Endothelial cell of umbilical vein (primary cell): ENCODE results near the gene RNF175. TPM values are rescaled to one million over a fixed set of nuclear protein-coding genes. Genes with fewer than 3 reads are reported as not detected.

Experiments
- BruUV-seq: library from RNA; stranded (reverse); fragments of 400-500 nt; replicated peaks from 2 replicates; lab custom pipeline; 2021; lab: Mats Ljungman, UMichigan
- CTCF ChIA-PET: fragments of 300-600, 350-600 bp; sonication (Branson Sonifier 250); formaldehyde crosslinking; loops from one replicate; lab custom pipeline; 2021; ENCODE audit warnings: antibody characterized with exemption, inconsistent platforms; lab: Charles Lee
- POLR2A ChIA-PET: fragments of 300-600, 350-600 bp; sonication (Branson Sonifier 250); formaldehyde crosslinking; loops from one replicate; lab custom pipeline; 2021; ENCODE audit warnings: antibody characterized with exemption, inconsistent platforms; lab: Charles Lee
- DNase-seq: peaks from one replicate; pipeline ENCODE4 v3.0.0-alpha.2; 2011; ENCODE audit warnings: low read depth, low spot score
- FAIRE-seq: peaks from 2 replicates; lab custom pipeline; 2011; peaks lifted over from hg19 to GRCh38; lab: Jason Lieb, UNC
- H2AFZ ChIP-seq: 2 replicates; pipeline ENCODE4 v1.6.0; 2012; ENCODE audit warnings: low read depth, low read length, control low read depth, inconsistent platforms
- H3K27ac ChIP-seq: 2 replicates; pipeline ENCODE4 v1.5.1; 2011; ENCODE audit warnings: low read depth, mild to moderate bottlenecking, control low read depth, low read length, moderate library complexity; ENCODE audit not compliant: insufficient read depth
- H3K27me3 ChIP-seq, 2 experiments: 2 replicates each; pipeline versions ENCODE4 v1.6.0 to v1.6.1; 2011; ENCODE audit warnings: low read length in 2 of 2, mixed read lengths in 1 of 2; ENCODE audit not compliant: control insufficient read depth in 2 of 2, insufficient read depth in 2 of 2
- H3K36me3 ChIP-seq, 2 experiments: 2 replicates in 1 of 2; 3 replicates in 1 of 2; pipeline ENCODE4 v1.5.1; 2011; ENCODE audit warnings: low read length in 2 of 2, mild to moderate bottlenecking in 1 of 2, moderate library complexity in 1 of 2; ENCODE audit not compliant: control insufficient read depth in 2 of 2, insufficient read depth in 2 of 2; ENCODE audit errors: extremely low read depth in 1 of 2
- H3K4me1 ChIP-seq: 3 replicates; pipeline ENCODE4 v1.5.1; 2011; ENCODE audit warnings: mild to moderate bottlenecking, low read length; ENCODE audit not compliant: control insufficient read depth, insufficient read depth; ENCODE audit errors: extremely low read depth
- H3K4me2 ChIP-seq: 2 replicates; pipeline ENCODE4 v1.6.1; 2011; ENCODE audit warnings: low read length, control low read depth, mixed read lengths; ENCODE audit not compliant: insufficient read depth
- H3K4me3 ChIP-seq, 3 experiments: fragments of 200-600 bp in 1 of 3; sonication (generic), shearing (Covaris generic) in 1 of 3; replicated peaks in 1 of 3; 2 replicates each; pipeline ENCODE4 v1.5.1; 2011 to 2016; ENCODE audit warnings: control low read depth in 3 of 3, low read length in 3 of 3, mild to moderate bottlenecking in 2 of 3, inconsistent platforms in 1 of 3, low read depth in 1 of 3, moderate library complexity in 1 of 3; ENCODE audit not compliant: insufficient read depth in 1 of 3
- H3K79me2 ChIP-seq: 2 replicates; pipeline ENCODE4 v1.6.0; 2012; ENCODE audit warnings: low read length, inconsistent platforms; ENCODE audit not compliant: control insufficient read depth, insufficient read depth
- H3K9ac ChIP-seq: replicated peaks from 2 replicates; pipeline ENCODE3; 2011; ENCODE audit warnings: low read length, control low read depth; ENCODE audit not compliant: insufficient read depth; ENCODE audit errors: extremely low read depth
- H3K9me1 ChIP-seq: replicated peaks from 3 replicates; pipeline ENCODE4 v1.6.0; 2011; ENCODE audit warnings: mild to moderate bottlenecking, low read length; ENCODE audit not compliant: control insufficient read depth, insufficient read depth; ENCODE audit errors: extremely low read depth
- H3K9me3 ChIP-seq: replicated peaks from 2 replicates; pipeline ENCODE4 v1.5.1; 2012; ENCODE audit warnings: low read length, inconsistent platforms; ENCODE audit not compliant: control insufficient read depth, insufficient read depth
- H4K20me1 ChIP-seq: replicated peaks from 2 replicates; pipeline ENCODE3; 2011; ENCODE audit warnings: mild to moderate bottlenecking, low read length; ENCODE audit not compliant: control insufficient read depth, insufficient read depth; ENCODE audit errors: extremely low read depth
- EZH2 ChIP-seq: IDR thresholded peaks from 2 replicates; pipeline ENCODE4 v1.6.1; 2012; ENCODE audit warnings: borderline replicate concordance, low read depth, mild to moderate bottlenecking, moderate library complexity, low read length, inconsistent platforms; ENCODE audit not compliant: severe bottlenecking
- FOS ChIP-seq: IDR thresholded peaks from 2 replicates; pipeline ENCODE4 v1.6.1; 2011; ENCODE audit warnings: mild to moderate bottlenecking, low read length, moderate library complexity, borderline replicate concordance; ENCODE audit not compliant: insufficient read depth
- GATA2 ChIP-seq: IDR thresholded peaks from 2 replicates; pipeline ENCODE4 v1.7.0; 2011; ENCODE audit warnings: low read depth, mild to moderate bottlenecking, moderate library complexity, mixed read lengths, low read length; ENCODE audit not compliant: insufficient read length, insufficient read depth
- JUN ChIP-seq: IDR thresholded peaks from 2 replicates; pipeline ENCODE4 v1.6.1; 2011; ENCODE audit warnings: borderline replicate concordance, low read depth; ENCODE audit not compliant: insufficient read length, insufficient read depth
- MYC ChIP-seq: IDR thresholded peaks from one replicate; pipeline ENCODE4 v1.6.1; 2011; ENCODE audit warnings: mild to moderate bottlenecking, low read depth, low read length
- POLR2A ChIP-seq: IDR thresholded peaks from 2 replicates; pipeline ENCODE4 v1.6.1; 2012; ENCODE audit warnings: low read depth, mild to moderate bottlenecking, control low read depth, low read length
- POLR2AphosphoS5 ChIP-seq: IDR thresholded peaks from 2 replicates; pipeline ENCODE4 v1.6.1; 2012; ENCODE audit warnings: low read depth, mild to moderate bottlenecking, control low read depth, low read length, moderate library complexity; ENCODE audit not compliant: insufficient read depth
- dilution Hi-C: fragments of 300-500 bp; cut with MboI; formaldehyde crosslinking; loops from one replicate; pipeline ENCODE4 v1.15.0; 2019; ENCODE audit warnings: low sequenced_read_pairs; ENCODE audit not compliant: extremely low pct_ligation_motif_present
- intact Hi-C: fragments of 100-400 bp; cut with micrococcal nuclease; formaldehyde crosslinking; loops from one replicate; pipeline ENCODE4 v1.10.0; 2022
- polyA plus RNA-seq, 4 experiments: library from polyadenylated mRNA; depleted of rRNA in 3 of 4; stranded (reverse) in 3 of 4; unstranded in 1 of 4; fragments of >200 nt; gene quantifications; 2 replicates each; pipeline versions ENCODE4 v1.2.1 to v1.2.3, GENCODE V29; 2011 to 2012; ENCODE audit warnings: missing spikeins in 1 of 4
- total RNA-seq: library from RNA; stranded (reverse); gene quantifications from 2 replicates; pipeline ENCODE4 v1.2.3, GENCODE V29; 2021
- TF ChIP-seq, protein P1 (sequence below), 2 donors: IDR thresholded peaks; 1 replicate in 1 of 2; 2 replicates in 1 of 2; pipeline ENCODE4 v1.5.1; 2011; ENCODE audit warnings: low read length in 2 of 2, mild to moderate bottlenecking in 2 of 2, moderate library complexity in 2 of 2, control low read depth in 1 of 2, inconsistent platforms in 1 of 2, low read depth in 1 of 2; ENCODE audit not compliant: insufficient read depth in 1 of 2; ENCODE audit errors: extremely low read depth in 1 of 2
- TF ChIP-seq, protein P2 (sequence below): IDR thresholded peaks from 2 replicates; pipeline ENCODE4 v1.6.1; 2011; ENCODE audit not compliant: insufficient read depth, insufficient read length

The RNF175 gene
- total and polyA plus RNA-seq, 2 donors (not counting 3 experiments of a cell fraction or from before 2014, with no cell fraction given), result not detected

DNA sequence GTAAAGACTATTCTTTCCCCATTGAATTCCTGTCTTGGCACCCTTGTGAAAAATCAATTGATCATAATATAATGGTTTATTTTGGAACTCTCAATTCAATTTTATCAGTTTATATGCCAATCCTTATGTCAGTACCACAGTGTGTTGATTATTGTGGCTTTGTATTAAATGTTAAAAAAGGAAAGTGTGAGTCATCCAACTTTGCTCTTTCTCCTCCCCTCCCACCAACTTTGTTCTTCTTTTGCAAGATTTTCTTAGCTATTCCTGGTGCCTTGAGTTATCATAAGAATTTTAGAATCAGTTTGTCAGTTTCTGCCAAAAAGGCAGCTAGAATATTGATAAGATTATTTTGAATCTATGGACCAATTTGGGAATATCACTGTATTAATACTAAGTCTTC, 11.2 kb upstream of the RNF175 start:
- no peaks in the 10 kb centered on the region for H3K79me2 ChIP-seq
- H3K4me2 ChIP-seq, result no peak overlapping the region
- TF ChIP-seq MYC, result no peak
- no peak for TF ChIP-seq JUN
- no peak for TF ChIP-seq POLR2A
- TF ChIP-seq, protein P1, sequence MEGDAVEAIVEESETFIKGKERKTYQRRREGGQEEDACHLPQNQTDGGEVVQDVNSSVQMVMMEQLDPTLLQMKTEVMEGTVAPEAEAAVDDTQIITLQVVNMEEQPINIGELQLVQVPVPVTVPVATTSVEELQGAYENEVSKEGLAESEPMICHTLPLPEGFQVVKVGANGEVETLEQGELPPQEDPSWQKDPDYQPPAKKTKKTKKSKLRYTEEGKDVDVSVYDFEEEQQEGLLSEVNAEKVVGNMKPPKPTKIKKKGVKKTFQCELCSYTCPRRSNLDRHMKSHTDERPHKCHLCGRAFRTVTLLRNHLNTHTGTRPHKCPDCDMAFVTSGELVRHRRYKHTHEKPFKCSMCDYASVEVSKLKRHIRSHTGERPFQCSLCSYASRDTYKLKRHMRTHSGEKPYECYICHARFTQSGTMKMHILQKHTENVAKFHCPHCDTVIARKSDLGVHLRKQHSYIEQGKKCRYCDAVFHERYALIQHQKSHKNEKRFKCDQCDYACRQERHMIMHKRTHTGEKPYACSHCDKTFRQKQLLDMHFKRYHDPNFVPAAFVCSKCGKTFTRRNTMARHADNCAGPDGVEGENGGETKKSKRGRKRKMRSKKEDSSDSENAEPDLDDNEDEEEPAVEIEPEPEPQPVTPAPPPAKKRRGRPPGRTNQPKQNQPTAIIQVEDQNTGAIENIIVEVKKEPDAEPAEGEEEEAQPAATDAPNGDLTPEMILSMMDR (IDR thresholded peaks at IDR 0.05; ENCODE audit: extremely low read depth in 1 of 2, insufficient read depth in 1 of 2, low read depth in 1 of 2, low read length in 2 of 2), result no peak
- TF ChIP-seq POLR2AphosphoS5, result no peak
- no peak for TF ChIP-seq FOS
- TF ChIP-seq EZH2, result no peak
- TF ChIP-seq GATA2, result no peak
- TF ChIP-seq, protein P2, sequence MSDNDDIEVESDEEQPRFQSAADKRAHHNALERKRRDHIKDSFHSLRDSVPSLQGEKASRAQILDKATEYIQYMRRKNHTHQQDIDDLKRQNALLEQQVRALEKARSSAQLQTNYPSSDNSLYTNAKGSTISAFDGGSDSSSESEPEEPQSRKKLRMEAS, result no peak
- dilution Hi-C loops, result no loop called here
- no peak overlapping the region for H2AFZ ChIP-seq
- no peak overlapping the region for H3K9ac ChIP-seq
- POLR2A ChIA-PET, result no interaction called here
- H3K9me3 ChIP-seq, result no peaks in the 10 kb centered on the region
- H3K36me3 ChIP-seq, result no peaks in the 10 kb centered on the region
- CTCF ChIA-PET, result no interaction called here
- FAIRE-seq (no peak), DNase-seq (no peak)
- H4K20me1 ChIP-seq, result no peaks in the 10 kb centered on the region
- no peak overlapping the region for H3K4me3 ChIP-seq
- no peak overlapping the region for H3K27ac ChIP-seq
- peaks cover 0 to 2% of the 10 kb centered on the region in 2 experiments for H3K27me3 ChIP-seq
- no peaks in the 10 kb centered on the region for H3K9me1 ChIP-seq
- intact Hi-C loops, result no loop called here
- BruUV-seq, result no TSS peak
- no peaks in the 10 kb centered on the region for H3K4me1 ChIP-seq
